CD4-positive, alpha-beta T cell (primary cell): ENCODE results near the gene MAPK11. TPM values are rescaled to one million over a fixed set of nuclear protein-coding genes. Genes with fewer than 3 reads are reported as not detected.

ENCODE experiments used
- ATAC-seq: fragments of 200-7000 bp; cut with Tn5 transposase; one replicate; pipeline ENCODE4 v1.10.0; 2022; ENCODE audit warnings: mild to moderate bottlenecking; ENCODE audit not compliant: poor library complexity
- CTCF ChIA-PET: fragments of 350-600 bp; sonication (Branson Sonifier 250); formaldehyde crosslinking; loops from one replicate; lab custom pipeline; 2021; ENCODE audit warnings: antibody characterized with exemption, inconsistent platforms; lab: Charles Lee
- POLR2A ChIA-PET: fragments of 350-600 bp; sonication (Branson Sonifier 250); formaldehyde crosslinking; loops from one replicate; lab custom pipeline; 2021; ENCODE audit warnings: antibody characterized with exemption, inconsistent platforms; lab: Charles Lee
- DNase-seq, 14 experiments: peaks; one replicate each; pipeline ENCODE4 v3.0.0-alpha.2; 2013 to 2020; ENCODE audit warnings: mixed read lengths in 2 of 14
- H3K27ac ChIP-seq, 2 donors: one replicate each; pipeline versions ENCODE4 v1.5.1 to v1.7.0; 2013; ENCODE audit warnings: low read length in 2 of 2, low read depth in 1 of 2, mild to moderate bottlenecking in 1 of 2
- H3K27me3 ChIP-seq, 2 experiments: 1 replicate in 1 of 2; 2 replicates in 1 of 2; pipeline versions ENCODE4 v1.6.1 to v1.7.0; 2013; ENCODE audit warnings: low read length in 2 of 2, control low read depth in 1 of 2, mild to moderate bottlenecking in 1 of 2, moderate library complexity in 1 of 2; ENCODE audit not compliant: insufficient read depth in 2 of 2, control insufficient read depth in 1 of 2
- H3K36me3 ChIP-seq: one replicate; pipeline ENCODE4 v1.6.1; 2013; ENCODE audit warnings: low read length, control low read depth; ENCODE audit not compliant: insufficient read depth
- H3K4me1 ChIP-seq: one replicate; pipeline ENCODE4 v1.6.1; 2013; ENCODE audit warnings: low read length, control low read depth; ENCODE audit not compliant: insufficient read depth
- H3K4me3 ChIP-seq: one replicate; pipeline ENCODE4 v1.5.1; 2013; ENCODE audit warnings: mild to moderate bottlenecking, low read length, moderate library complexity
- H3K9me3 ChIP-seq, 2 experiments: 1 replicate in 1 of 2; 2 replicates in 1 of 2; pipeline versions ENCODE4 v1.6.1 to v1.7.0; 2013; ENCODE audit warnings: low read length in 2 of 2, mild to moderate bottlenecking in 2 of 2, control low read depth in 1 of 2, moderate library complexity in 1 of 2; ENCODE audit not compliant: control insufficient read depth in 1 of 2, insufficient read depth in 1 of 2
- H3K27ac Mint-ChIP-seq: one replicate; pipeline ENCODE4 v1.8.0; 2020; ENCODE audit warnings: mixed read lengths
- H3K27me3 Mint-ChIP-seq: one replicate; pipeline ENCODE4 v1.8.0; 2021; ENCODE audit warnings: mixed read lengths
- H3K36me3 Mint-ChIP-seq: one replicate; pipeline ENCODE4 v1.8.0; 2021; ENCODE audit warnings: low read depth, mixed read lengths
- H3K4me1 Mint-ChIP-seq: one replicate; pipeline ENCODE4 v1.8.0; 2021; ENCODE audit warnings: low read depth, mixed read lengths
- H3K4me3 Mint-ChIP-seq: one replicate; pipeline ENCODE4 v1.8.0; 2020; ENCODE audit warnings: mild to moderate bottlenecking, mixed read lengths
- H3K9me3 Mint-ChIP-seq: one replicate; pipeline ENCODE4 v1.8.0; 2020; ENCODE audit warnings: mixed read lengths
- CTCF ChIP-seq: fragments of 200-600 bp; IDR thresholded peaks from one replicate; pipeline ENCODE4 v1.8.0; 2022; ENCODE audit warnings: antibody characterized with exemption, mild to moderate bottlenecking
- intact Hi-C, 2 experiments: fragments of 100-400 bp; cut with DNase I in 1 of 2; cut with micrococcal nuclease in 1 of 2; formaldehyde crosslinking; loops; one replicate each; pipeline versions ENCODE4 v1.15.1 to v1.9.0; 2023 to 2025; cut with DNase I, micrococcal nuclease
- total RNA-seq, 174 experiments: library from RNA in 2 of 174; stranded (reverse) in 2 of 174; gene quantifications; one replicate each; pipeline ENCODE4 v1.2.3 and lab custom pipeline; 2021 to 2026

Gene MAPK11
- total RNA-seq, 2 experiments from 2014 or later = 4.2 to 4.9 TPM

GRCh38 chr22:50305923-50306566, 35.9 kb upstream of the MAPK11 start:
- peak overlapping the region; percentile 45 for H3K4me3 ChIP-seq
- POLR2A ChIA-PET = no interaction called here
- ATAC-seq (no peak), DNase-seq (peak in 2 of 14 experiments; percentile 59 to 69)
- no peak overlapping the region for H3K27ac ChIP-seq
- peaks cover 34 to 42% of the 10 kb centered on the region in 2 experiments for H3K27me3 ChIP-seq
- H3K36me3 ChIP-seq = no peaks in the 10 kb centered on the region
- Mint-ChIP-seq H3K27me3 (peaks cover 28% of the 10 kb centered on the region), H3K27ac (no peak overlapping the region), H3K9me3 (no peaks in the 10 kb centered on the region), H3K4me1 (no peaks in the 10 kb centered on the region), H3K4me3 (no peak overlapping the region), H3K36me3 (no peaks in the 10 kb centered on the region)
- CTCF ChIA-PET = no interaction called here
- no peak for TF ChIP-seq CTCF
- peaks cover 16% of the 10 kb centered on the region for H3K4me1 ChIP-seq
- peaks cover 0 to 18% of the 10 kb centered on the region in 2 experiments for H3K9me3 ChIP-seq
- intact Hi-C loops = no loop called here

- Histone ChIP-seq H3K27me3 (peaks cover 34 to 42% of the 10 kb centered on the region in 2 experiments), H3K4me1 (peaks cover 16% of the 10 kb centered on the region), H3K27ac (no peak overlapping the region), H3K4me3 (peak overlapping the region; percentile 45), H3K9me3 (peaks cover 0 to 18% of the 10 kb centered on the region in 2 experiments), H3K36me3 (no peaks in the 10 kb centered on the region)
- Mint-ChIP-seq H3K36me3 (no peaks in the 10 kb centered on the region), H3K27ac (no peak overlapping the region), H3K4me1 (no peaks in the 10 kb centered on the region), H3K9me3 (no peaks in the 10 kb centered on the region), H3K4me3 (no peak overlapping the region), H3K27me3 (peaks cover 31% of the 10 kb centered on the region)
- intact Hi-C loops = no loop called here
- DNase-seq = peak in 1 of 14 experiments; percentile 45
- TF ChIP-seq CTCF = no peak
- ATAC-seq = no peak
- ChIA-PET POLR2A (no interaction called here), CTCF (interaction anchor here (0.9 kb wide), 1 partner anchor 22 kb away, joined by 3 read pairs; the partner anchor contains the start of gene DENND6B)
These were observed 35.3 kb upstream of the MAPK11 start for GRCh38 chr22:50305393-50305922.

- intact Hi-C loops = no loop called here
- no peak overlapping the region for H3K4me3 Mint-ChIP-seq
- H3K4me3 ChIP-seq = peak overlapping the region; percentile 5
- H3K36me3 Mint-ChIP-seq = no peaks in the 10 kb centered on the region
- peaks cover 16% of the 10 kb centered on the region for H3K4me1 ChIP-seq
- no peak overlapping the region for H3K27ac Mint-ChIP-seq
- no peaks in the 10 kb centered on the region for H3K36me3 ChIP-seq
- ChIA-PET POLR2A (no interaction called here), CTCF (interaction anchor here (0.9 kb wide), 1 partner anchor 22 kb away, joined by 3 read pairs; the partner anchor contains the start of gene DENND6B)
- TF ChIP-seq CTCF = no peak
- no peaks in the 10 kb centered on the region for H3K4me1 Mint-ChIP-seq
- no peaks in the 10 kb centered on the region for H3K9me3 Mint-ChIP-seq
- H3K27ac ChIP-seq = no peak overlapping the region
- DNase-seq (peak in 3 of 14 experiments; percentile 34 to 70 (median 61)), ATAC-seq (no peak)
- H3K9me3 ChIP-seq = peaks cover 0 to 18% of the 10 kb centered on the region in 2 experiments
- peaks cover 34 to 42% of the 10 kb centered on the region in 2 experiments for H3K27me3 ChIP-seq
- peaks cover 31% of the 10 kb centered on the region for H3K27me3 Mint-ChIP-seq
These were observed 34.6 kb upstream of the MAPK11 start for GRCh38 chr22:50304528-50305392.
